Measurements from ENCODE around the gene SRC.

GRCh38 chr20:37342231-37343177 is 3.4 kb upstream of the SRC start:
- TF ChIP-seq CTCF (IDR thresholded peaks at IDR 0.05), result no peak
- TF ChIP-seq POLR2AphosphoS5 (IDR thresholded peaks at IDR 0.05), result no peak
- TF ChIP-seq EP300 (IDR thresholded peaks at IDR 0.05), result no peak

Measured in gastroesophageal sphincter (tissue), 3 donors.